H1 (cell line): ENCODE results near the gene CREBBP. TPM values are rescaled to one million over a fixed set of nuclear protein-coding genes. Genes with fewer than 3 reads are reported as not detected.

Source experiments
- CTCF ChIA-PET: fragments of 300-600 bp; sonication (Branson Sonifier 250); formaldehyde crosslinking; loops from one replicate; lab custom pipeline; 2021; ENCODE audit not compliant: partially characterized antibody; lab: Charles Lee
- POLR2A ChIA-PET: fragments of 300-600 bp; sonication (Branson Sonifier 250); formaldehyde crosslinking; loops from one replicate; lab custom pipeline; 2021; ENCODE audit warnings: inconsistent platforms; ENCODE audit not compliant: partially characterized antibody; lab: Charles Lee
- DNase-seq, 2 experiments: peaks; one replicate each; pipeline versions ENCODE4 v3.0.0 to v3.0.0-alpha.2; 2010 to 2022; ENCODE audit warnings: low spot score in 2 of 2, low read depth in 1 of 2, mixed read lengths in 1 of 2
- FAIRE-seq: peaks from 2 replicates; lab custom pipeline; 2011; peaks lifted over from hg19 to GRCh38; lab: Jason Lieb, UNC
- H2AFZ ChIP-seq: 2 replicates; pipeline ENCODE4 v1.8.1; 2012; ENCODE audit warnings: low read length, inconsistent platforms
- H2AK5ac ChIP-seq: 2 replicates; pipeline ENCODE4 v1.6.1; 2013; ENCODE audit warnings: low read depth, low read length
- H2BK120ac ChIP-seq: replicated peaks from 2 replicates; pipeline ENCODE3; 2013; ENCODE audit warnings: low read depth, low read length, inconsistent platforms
- H2BK12ac ChIP-seq: 2 replicates; pipeline ENCODE4 v1.6.1; 2013; ENCODE audit warnings: low read depth, low read length
- H2BK15ac ChIP-seq: 2 replicates; pipeline ENCODE4 v1.6.1; 2013; ENCODE audit warnings: low read length
- H2BK20ac ChIP-seq: 2 replicates; pipeline ENCODE4 v1.6.1; 2013; ENCODE audit warnings: low read length
- H2BK5ac ChIP-seq: 2 replicates; pipeline ENCODE4 v1.6.1; 2013; ENCODE audit warnings: low read depth, low read length
- H3K14ac ChIP-seq: 2 replicates; pipeline ENCODE4 v1.6.1; 2013; ENCODE audit warnings: inconsistent platforms; ENCODE audit not compliant: insufficient read length
- H3K18ac ChIP-seq: 2 replicates; pipeline ENCODE4 v1.6.1; 2013; ENCODE audit warnings: low read length; ENCODE audit errors: extremely low read depth
- H3K23ac ChIP-seq: 2 replicates; pipeline ENCODE4 v1.6.1; 2013; ENCODE audit warnings: inconsistent platforms; ENCODE audit not compliant: insufficient read length
- H3K23me2 ChIP-seq: 2 replicates; pipeline ENCODE4 v1.6.1; 2013; ENCODE audit warnings: low read depth, low read length
- H3K27ac ChIP-seq: 2 replicates; pipeline ENCODE4 v1.6.1; 2011; ENCODE audit warnings: low read depth, low read length, inconsistent platforms
- H3K27me3 ChIP-seq, 4 experiments: replicated peaks in 1 of 4; 1 replicate in 1 of 4; 2 replicates in 3 of 4; pipeline versions ENCODE4 v1.6.1 to v1.8.1; 2011 to 2013; ENCODE audit warnings: low read length in 3 of 4, mild to moderate bottlenecking in 3 of 4, inconsistent platforms in 2 of 4, mixed read lengths in 2 of 4, moderate library complexity in 1 of 4; ENCODE audit not compliant: control insufficient read depth in 3 of 4, insufficient read depth in 3 of 4; ENCODE audit errors: extremely low read depth in 1 of 4
- H3K36me3 ChIP-seq, 4 experiments: 2 replicates each; pipeline versions ENCODE4 v1.6.1 to v1.8.1; 2011 to 2013; ENCODE audit warnings: mild to moderate bottlenecking in 4 of 4, low read length in 3 of 4, moderate library complexity in 2 of 4, control low read depth in 1 of 4, inconsistent platforms in 1 of 4; ENCODE audit not compliant: insufficient read depth in 4 of 4, control insufficient read depth in 2 of 4
- H3K4ac ChIP-seq: replicated peaks from 2 replicates; pipeline ENCODE3; 2013; ENCODE audit warnings: low read length, low read depth, mixed read lengths, inconsistent platforms; ENCODE audit not compliant: insufficient read length
- H3K4me1 ChIP-seq, 4 experiments: replicated peaks in 1 of 4; 1 replicate in 1 of 4; 2 replicates in 3 of 4; pipeline versions ENCODE4 v1.6.1 to v1.8.1; 2011 to 2013; ENCODE audit warnings: low read length in 3 of 4, inconsistent platforms in 2 of 4, mixed read lengths in 1 of 4; ENCODE audit not compliant: insufficient read depth in 4 of 4, control insufficient read depth in 3 of 4
- H3K4me2 ChIP-seq, 2 experiments: 2 replicates each; pipeline versions ENCODE4 v1.6.1 to v1.8.1; 2011 to 2013; ENCODE audit warnings: low read depth in 2 of 2, low read length in 2 of 2, control low read depth in 1 of 2, inconsistent platforms in 1 of 2, mild to moderate bottlenecking in 1 of 2; ENCODE audit not compliant: insufficient read depth in 1 of 2
- H3K4me3 ChIP-seq, 4 experiments: fragments of 200-600, 300-600 bp in 1 of 4; sonication (generic), shearing (Covaris generic), sonication (Bioruptor Twin) in 1 of 4; 2 replicates each; pipeline versions ENCODE4 v1.5.1 to v1.8.1; 2011 to 2016; ENCODE audit warnings: low read length in 4 of 4, low read depth in 3 of 4, control low read depth in 2 of 4, inconsistent platforms in 2 of 4, mild to moderate bottlenecking in 2 of 4, mixed read lengths in 1 of 4, moderate library complexity in 1 of 4; ENCODE audit not compliant: insufficient read depth in 2 of 4; ENCODE audit errors: extremely low read depth in 1 of 4
- H3K56ac ChIP-seq: replicated peaks from 2 replicates; pipeline ENCODE3; 2013; ENCODE audit warnings: low read depth, mild to moderate bottlenecking, mixed read lengths, low read length, inconsistent platforms; ENCODE audit not compliant: insufficient read length
- H3K79me1 ChIP-seq: 2 replicates; pipeline ENCODE4 v1.6.1; 2013; ENCODE audit warnings: low read depth, low read length, control low read depth
- H3K79me2 ChIP-seq, 2 experiments: 2 replicates each; pipeline versions ENCODE4 v1.6.1 to v1.8.1; 2012 to 2013; ENCODE audit warnings: low read length in 2 of 2, mild to moderate bottlenecking in 2 of 2, inconsistent platforms in 1 of 2; ENCODE audit not compliant: insufficient read depth in 2 of 2, control insufficient read depth in 1 of 2
- H3K9ac ChIP-seq, 4 experiments: replicated peaks in 1 of 4; 1 replicate in 1 of 4; 2 replicates in 3 of 4; pipeline versions ENCODE4 v1.6.1 to v1.8.1; 2011 to 2013; ENCODE audit warnings: low read depth in 3 of 4, low read length in 3 of 4, control low read depth in 2 of 4, mild to moderate bottlenecking in 2 of 4, moderate library complexity in 2 of 4, inconsistent platforms in 1 of 4; ENCODE audit errors: extremely low read depth in 1 of 4
- H3K9me3 ChIP-seq, 2 experiments: 2 replicates each; pipeline versions ENCODE4 v1.6.1 to v1.8.1; 2012 to 2013; ENCODE audit warnings: mild to moderate bottlenecking in 2 of 2, moderate library complexity in 2 of 2, control low read depth in 1 of 2, inconsistent platforms in 1 of 2, low read depth in 1 of 2, low read length in 1 of 2, mixed read lengths in 1 of 2; ENCODE audit not compliant: insufficient read depth in 2 of 2
- H4K20me1 ChIP-seq, 2 experiments: replicated peaks in 1 of 2; 2 replicates each; pipeline versions ENCODE3 to v1.8.1; 2011 to 2013; ENCODE audit warnings: inconsistent platforms in 2 of 2, low read length in 2 of 2, mild to moderate bottlenecking in 1 of 2; ENCODE audit not compliant: insufficient read depth in 2 of 2, control insufficient read depth in 1 of 2
- H4K5ac ChIP-seq: 2 replicates; pipeline ENCODE4 v1.6.1; 2013; ENCODE audit warnings: low read length, low read depth, mixed read lengths, inconsistent platforms; ENCODE audit not compliant: insufficient read length
- H4K8ac ChIP-seq: 2 replicates; pipeline ENCODE4 v1.8.0; 2013; ENCODE audit warnings: mild to moderate bottlenecking, moderate library complexity, low read length, inconsistent platforms; ENCODE audit not compliant: insufficient read depth; ENCODE audit errors: extremely low read depth
- H4K91ac ChIP-seq: replicated peaks from 2 replicates; pipeline ENCODE3; 2013; ENCODE audit warnings: low read length, mixed read lengths, inconsistent platforms; ENCODE audit not compliant: insufficient read length
- BACH1 ChIP-seq: IDR thresholded peaks from 2 replicates; pipeline ENCODE4 v1.6.1; 2012; ENCODE audit warnings: low read length, improper control_type of control experiment
- CHD2 ChIP-seq: IDR thresholded peaks from 2 replicates; pipeline ENCODE4 v1.6.1; 2012; ENCODE audit warnings: low read length, improper control_type of control experiment
- KDM5A ChIP-seq: fragments of 200-600 bp; IDR thresholded peaks from 2 replicates; pipeline ENCODE4 v1.7.1; 2012; ENCODE audit warnings: mild to moderate bottlenecking, low read length, inconsistent platforms, mixed read lengths
- RBBP5 ChIP-seq: IDR thresholded peaks from 2 replicates; pipeline ENCODE4 v1.7.1; 2012; ENCODE audit warnings: low read depth, mild to moderate bottlenecking, inconsistent platforms, low read length, moderate library complexity, borderline replicate concordance
- RXRA ChIP-seq: IDR thresholded peaks from 2 replicates; pipeline ENCODE4 v1.6.1; 2011; ENCODE audit warnings: low read depth, mild to moderate bottlenecking, low read length, moderate library complexity; ENCODE audit not compliant: insufficient read depth
- SIN3A ChIP-seq, 2 experiments: IDR thresholded peaks in 1 of 2; conservative IDR thresholded peaks in 1 of 2; 2 replicates each; pipeline ENCODE4 v1.6.1; 2011 to 2012; ENCODE audit warnings: low read length in 2 of 2, improper control_type of control experiment in 1 of 2, low read depth in 1 of 2, mild to moderate bottlenecking in 1 of 2
- SP2 ChIP-seq: IDR thresholded peaks from 2 replicates; pipeline ENCODE4 v1.6.1; 2012; ENCODE audit warnings: mild to moderate bottlenecking, low read length, inconsistent platforms
- SRF ChIP-seq: IDR thresholded peaks from 2 replicates; pipeline ENCODE4 v1.6.1; 2011; ENCODE audit warnings: mild to moderate bottlenecking, low read depth, low read length, moderate library complexity
- TBP ChIP-seq: IDR thresholded peaks from 2 replicates; pipeline ENCODE4 v1.6.1; 2011; ENCODE audit warnings: low read depth, low read length, improper control_type of control experiment
- TCF12 ChIP-seq: IDR thresholded peaks from 2 replicates; pipeline ENCODE4 v1.6.1; 2011; ENCODE audit warnings: low read depth, mild to moderate bottlenecking, low read length
- TEAD4 ChIP-seq: IDR thresholded peaks from 2 replicates; pipeline ENCODE4 v1.6.1; 2012; ENCODE audit warnings: low read depth, low read length, inconsistent platforms, mixed read lengths
- WGBS, 2 experiments: shearing (Covaris generic) in 1 of 2; methylation state at CpG; one replicate each; pipeline versions ENCODE4 v1.1.6 to v1.1.7; 2013 to 2015; ENCODE audit warnings: low lambda C conversion rate in 2 of 2, mixed read lengths in 2 of 2, inconsistent platforms in 1 of 2, low coverage in 1 of 2, missing lambda C conversion rate in 1 of 2; ENCODE audit not compliant: insufficient replicate concordance in 2 of 2, insufficient coverage in 1 of 2, insufficient read length in 1 of 2; ENCODE audit errors: extremely low coverage in 1 of 2, missing lambda C conversion rate in 1 of 2; 5-methylcytosine and 5-hydroxymethylcytosine counted together
- polyA plus RNA-seq, 7 experiments: library from polyadenylated mRNA; depleted of rRNA in 3 of 7; stranded (reverse) in 5 of 7; unstranded in 2 of 7; fragments of >200 nt in 5 of 7; fragments of 200-250 nt in 2 of 7; gene quantifications; 1 replicate in 5 of 7; 2 replicates in 1 of 7; 4 replicates in 1 of 7; pipeline versions ENCODE4 v1.2.1 to v1.2.3, GENCODE V29; 2011 to 2013; ENCODE audit warnings: missing spikeins in 2 of 7, mixed read lengths in 2 of 7
- total RNA-seq: library from RNA; stranded (reverse); fragmentation: NEBNext Ultra II Directional; extraction: Animal tissue kit (Norgen Biotek cat#: 25700); gene quantifications from 2 replicates; pipeline ENCODE4 v1.2.1, GENCODE V29; 2021
- TF ChIP-seq, protein P1 (sequence below), 3 experiments: IDR thresholded peaks; 1 replicate in 2 of 3; 2 replicates in 1 of 3; pipeline versions ENCODE4 v1.5.1 to v1.6.1; 2011; ENCODE audit warnings: low read length in 3 of 3, mild to moderate bottlenecking in 3 of 3, inconsistent platforms in 2 of 3, low read depth in 1 of 3, moderate library complexity in 1 of 3; ENCODE audit not compliant: insufficient read depth in 1 of 3; ENCODE audit errors: control extremely low read depth in 1 of 3

The CREBBP gene
- total and polyA plus RNA-seq, 2 of the 8 experiments (the other 6 are each of a cell fraction or from before 2014, with no cell fraction given) = 10.0 to 60.1 TPM

DNA sequence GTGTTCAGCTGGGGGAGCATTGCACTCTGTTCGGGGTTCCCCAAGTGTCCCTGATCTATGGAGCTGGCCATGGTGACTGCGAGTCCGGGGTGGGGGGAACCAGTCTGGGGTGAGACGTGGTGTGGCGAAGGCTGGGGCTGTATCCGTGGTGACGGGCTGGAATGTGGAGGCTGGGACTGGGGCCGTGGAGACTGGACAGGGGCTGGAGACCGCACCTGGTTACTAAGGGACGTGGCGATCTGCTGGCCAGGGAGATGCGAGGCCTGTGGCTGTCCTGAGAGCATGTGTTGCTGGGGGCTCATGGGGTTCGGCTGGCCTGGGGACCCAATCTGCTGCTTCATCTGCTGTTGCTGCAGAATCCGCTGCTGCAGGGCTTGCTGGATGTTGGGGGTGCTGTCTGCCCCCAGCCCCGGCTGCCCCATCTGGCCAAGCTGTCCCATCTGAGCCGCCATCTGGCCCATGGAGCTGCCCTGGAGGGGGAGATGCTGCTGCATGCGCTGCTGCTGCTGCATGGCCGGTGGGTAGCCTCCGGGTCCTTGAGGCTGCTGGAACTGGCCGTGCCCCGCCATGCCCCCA is 152.6 kb downstream of the CREBBP start:
- H3K23ac ChIP-seq = no peak overlapping the region
- H2BK15ac ChIP-seq = no peak overlapping the region
- H3K4me3 ChIP-seq = no peak overlapping the region
- no peak overlapping the region for H3K27ac ChIP-seq
- H3K18ac ChIP-seq = no peak overlapping the region
- no peaks in the 10 kb centered on the region for H3K4me1 ChIP-seq
- H2BK5ac ChIP-seq = no peak overlapping the region
- H2BK12ac ChIP-seq = no peak overlapping the region
- no peaks in the 10 kb centered on the region for H3K27me3 ChIP-seq
- H3K4me2 ChIP-seq = no peak overlapping the region
- ChIA-PET CTCF (interaction anchor here (1.4 kb wide), 1 partner anchor 676 kb away, joined by 3 read pairs; no protein-coding TSS in a partner anchor), POLR2A (no interaction called here)
- no peak overlapping the region for H2AFZ ChIP-seq
- H3K4ac ChIP-seq = no peak overlapping the region
- no peak overlapping the region for H3K9ac ChIP-seq
- no peaks in the 10 kb centered on the region for H3K79me2 ChIP-seq
- H2AK5ac ChIP-seq = no peak overlapping the region
- FAIRE-seq = no peak
- H3K9me3 ChIP-seq = no peaks in the 10 kb centered on the region
- H4K91ac ChIP-seq = no peak overlapping the region
- no peak overlapping the region for H3K56ac ChIP-seq
- no peak overlapping the region for H4K5ac ChIP-seq
- H4K20me1 ChIP-seq = peaks cover 4 to 8% of the 10 kb centered on the region in 2 experiments
- H3K23me2 ChIP-seq = no peaks in the 10 kb centered on the region
- WGBS, 2 experiments = 93% methylated on average over 21 of the region's 21 CpGs; no CpG with 5 or more reads in 1 of the 2 experiments
- H3K79me1 ChIP-seq = no peaks in the 10 kb centered on the region
- H2BK120ac ChIP-seq = no peak overlapping the region
- no peak for DNase-seq
- H2BK20ac ChIP-seq = no peak overlapping the region
- peak overlapping the region; percentile 77 for H4K8ac ChIP-seq
- H3K36me3 ChIP-seq = peaks cover 8 to 46% (median 37%) of the 10 kb centered on the region in 4 experiments; a peak in 6 of 8 replicates
- no peak overlapping the region for H3K14ac ChIP-seq
- no peak for TF ChIP-seq BACH1
- no peak for TF ChIP-seq KDM5A
- no peak for TF ChIP-seq RXRA
- TF ChIP-seq, protein P1, sequence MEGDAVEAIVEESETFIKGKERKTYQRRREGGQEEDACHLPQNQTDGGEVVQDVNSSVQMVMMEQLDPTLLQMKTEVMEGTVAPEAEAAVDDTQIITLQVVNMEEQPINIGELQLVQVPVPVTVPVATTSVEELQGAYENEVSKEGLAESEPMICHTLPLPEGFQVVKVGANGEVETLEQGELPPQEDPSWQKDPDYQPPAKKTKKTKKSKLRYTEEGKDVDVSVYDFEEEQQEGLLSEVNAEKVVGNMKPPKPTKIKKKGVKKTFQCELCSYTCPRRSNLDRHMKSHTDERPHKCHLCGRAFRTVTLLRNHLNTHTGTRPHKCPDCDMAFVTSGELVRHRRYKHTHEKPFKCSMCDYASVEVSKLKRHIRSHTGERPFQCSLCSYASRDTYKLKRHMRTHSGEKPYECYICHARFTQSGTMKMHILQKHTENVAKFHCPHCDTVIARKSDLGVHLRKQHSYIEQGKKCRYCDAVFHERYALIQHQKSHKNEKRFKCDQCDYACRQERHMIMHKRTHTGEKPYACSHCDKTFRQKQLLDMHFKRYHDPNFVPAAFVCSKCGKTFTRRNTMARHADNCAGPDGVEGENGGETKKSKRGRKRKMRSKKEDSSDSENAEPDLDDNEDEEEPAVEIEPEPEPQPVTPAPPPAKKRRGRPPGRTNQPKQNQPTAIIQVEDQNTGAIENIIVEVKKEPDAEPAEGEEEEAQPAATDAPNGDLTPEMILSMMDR (IDR thresholded peaks at IDR 0.05; ENCODE audit: control extremely low read depth in 1 of 3, insufficient read depth in 1 of 3, low read depth in 1 of 3, low read length in 3 of 3) = no peak
- no peak for TF ChIP-seq TEAD4
- TF ChIP-seq TCF12 = no peak
- no peak for TF ChIP-seq TBP
- no peak for TF ChIP-seq SRF
- TF ChIP-seq SIN3A (conservative IDR thresholded peaks at IDR 0.05 in 1 of 2, IDR thresholded peaks at IDR 0.05 in 1 of 2; ENCODE audit: low read depth in 1 of 2, low read length in 2 of 2) = no peak
- TF ChIP-seq SP2 = no peak
- TF ChIP-seq CHD2 = no peak
- TF ChIP-seq RBBP5 = no peak
